Mesothelial cell of epicardium (in vitro differentiated cells): Measurements from ENCODE around the gene TCEANC2. TPM values are rescaled to one million over a fixed set of nuclear protein-coding genes. Genes with fewer than 3 reads are reported as not detected.
"Not testable (repeated sequence)": the region's sequence is repeated elsewhere in the genome, so short reads cannot be mapped to it uniquely, and the experiment has no call there.

Source experiments
- DNase-seq, 2 experiments: peaks; one replicate each; pipeline ENCODE4 v3.0.0; 2021; ENCODE audit warnings: low spot score in 2 of 2; ENCODE audit not compliant: unreplicated experiment in 2 of 2
- H3K27ac Mint-ChIP-seq: 2 replicates; pipeline ENCODE4 v1.8.0; 2021; ENCODE audit warnings: mixed read lengths
- H3K27me3 Mint-ChIP-seq: 2 replicates; pipeline ENCODE4 v1.8.0; 2021; ENCODE audit warnings: low read depth, mixed read lengths
- H3K36me3 Mint-ChIP-seq: 2 replicates; pipeline ENCODE4 v1.8.0; 2021; ENCODE audit warnings: mixed read lengths
- H3K4me1 Mint-ChIP-seq: 2 replicates; pipeline ENCODE4 v1.8.0; 2021; ENCODE audit warnings: mixed read lengths
- H3K4me3 Mint-ChIP-seq: 2 replicates; pipeline ENCODE4 v1.8.0; 2021; ENCODE audit warnings: mild to moderate bottlenecking, moderate library complexity, mixed read lengths
- H3K9me3 Mint-ChIP-seq: 2 replicates; pipeline ENCODE4 v1.8.0; 2021; ENCODE audit warnings: mixed read lengths
- CTCF ChIP-seq: fragments of 200-600 bp; sonication (generic); IDR thresholded peaks from one replicate; pipeline ENCODE4 v1.5.0; 2021; ENCODE audit warnings: antibody characterized with exemption; ENCODE audit not compliant: unreplicated experiment
- total RNA-seq: library from RNA; stranded (reverse); gene quantifications from 3 replicates; pipeline ENCODE4 v1.2.1, GENCODE V29; 2021

The TCEANC2 gene
- total RNA-seq, 1 donor from 2014 or later, result 7.8 TPM

GRCh38 chr1:54086754-54087153 is 33.3 kb downstream of the TCEANC2 start:
- TF ChIP-seq CTCF, result no peak
- Mint-ChIP-seq H3K4me3 (no peak overlapping the region), H3K9me3 (no peaks in the 10 kb centered on the region), H3K4me1 (no peaks in the 10 kb centered on the region), H3K27me3 (no peaks in the 10 kb centered on the region), H3K27ac (no peak overlapping the region), H3K36me3 (no peaks in the 10 kb centered on the region)
- DNase-seq, result no peak

- no peak for DNase-seq
- H3K4me1 Mint-ChIP-seq, result no peaks in the 10 kb centered on the region
- H3K27ac Mint-ChIP-seq, result no peak overlapping the region
- H3K27me3 Mint-ChIP-seq, result no peaks in the 10 kb centered on the region
- H3K36me3 Mint-ChIP-seq, result no peaks in the 10 kb centered on the region
- no peaks in the 10 kb centered on the region for H3K9me3 Mint-ChIP-seq
- no peak for TF ChIP-seq CTCF
- H3K4me3 Mint-ChIP-seq, result no peak overlapping the region
Measured at GRCh38 chr1:54088385-54088784, 35.0 kb downstream of the TCEANC2 start.

- H3K36me3 Mint-ChIP-seq, result peaks cover 3% of the 10 kb centered on the region
- H3K27me3 Mint-ChIP-seq, result no peaks in the 10 kb centered on the region
Measured at GRCh38 chr1:54091666-54092065, 38.3 kb downstream of the TCEANC2 start.

GRCh38 chr1:54094001-54094729 is 40.8 kb downstream of the TCEANC2 start:
- no peaks in the 10 kb centered on the region for H3K9me3 Mint-ChIP-seq
- no peak for DNase-seq
- no peak overlapping the region for H3K4me3 Mint-ChIP-seq
- peaks cover 6% of the 10 kb centered on the region for H3K36me3 Mint-ChIP-seq
- no peak overlapping the region for H3K27ac Mint-ChIP-seq
- peaks cover 3% of the 10 kb centered on the region for H3K4me1 Mint-ChIP-seq
- no peak for TF ChIP-seq CTCF
- H3K27me3 Mint-ChIP-seq, result no peaks in the 10 kb centered on the region

More at GRCh38 chr1:54091666-54092065, 38.3 kb downstream of the TCEANC2 start:
- DNase-seq, result no peak
- H3K4me3 Mint-ChIP-seq, result no peak overlapping the region
- no peak for TF ChIP-seq CTCF
- no peaks in the 10 kb centered on the region for H3K9me3 Mint-ChIP-seq
- H3K27ac Mint-ChIP-seq, result no peak overlapping the region
- H3K4me1 Mint-ChIP-seq, result peaks cover under 1% of the 10 kb centered on the region

GRCh38 chr1:54094730-54095105 is 41.3 kb downstream of the TCEANC2 start:
- H3K36me3 Mint-ChIP-seq, H3K4me3 Mint-ChIP-seq, H3K9me3 Mint-ChIP-seq, H3K4me1 Mint-ChIP-seq, DNase-seq, H3K27ac Mint-ChIP-seq, H3K27me3 Mint-ChIP-seq: not testable (repeated sequence)

- Mint-ChIP-seq H3K4me1 (peaks cover 3% of the 10 kb centered on the region), H3K4me3 (no peak overlapping the region), H3K36me3 (peaks cover 6% of the 10 kb centered on the region), H3K27ac (no peak overlapping the region), H3K9me3 (no peaks in the 10 kb centered on the region), H3K27me3 (no peaks in the 10 kb centered on the region)
- no peak for TF ChIP-seq CTCF
- no peak for DNase-seq
Measured at GRCh38 chr1:54095546-54096226, 42.3 kb downstream of the TCEANC2 start.
